Measurements from ENCODE around the gene RHBDD3. TPM values are rescaled to one million over a fixed set of nuclear protein-coding genes. Genes with fewer than 3 reads are reported as not detected.
"Not testable (repeated sequence)": the region's sequence is repeated elsewhere in the genome, so short reads cannot be mapped to it uniquely, and the experiment has no call there.

RHBDD3 gene
- total and polyA plus RNA-seq, 9 of the 15 experiments (the other 6 are each of a cell fraction or from before 2014, with no cell fraction given) = 0.32 to 35.6 (median 14.0) TPM

DNA sequence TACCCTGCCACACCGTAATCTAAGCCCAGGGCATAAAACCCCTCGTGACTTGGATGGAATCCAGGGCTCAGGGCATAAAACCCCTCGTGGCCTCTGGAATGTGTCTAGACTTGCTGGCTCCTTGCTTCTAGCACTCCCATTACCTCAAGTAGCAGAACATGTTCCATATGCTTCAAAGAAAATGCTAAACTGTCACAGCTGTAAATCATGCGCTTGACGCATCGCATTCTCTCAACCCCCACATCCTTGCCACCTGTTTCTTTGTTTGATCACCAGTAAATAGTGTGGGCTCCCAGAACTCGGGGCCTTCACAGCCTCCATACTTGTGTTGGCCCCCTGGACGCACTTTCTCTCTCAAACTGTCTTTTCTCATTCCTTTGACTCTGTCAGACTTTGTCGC lies 27.3 kb downstream of the RHBDD3 start:
- H3K27me3 ChIP-seq (ENCODE audit: control insufficient read depth in 2 of 2, insufficient read depth in 2 of 2, low read length in 2 of 2); ATAC-seq; FAIRE-seq; DNase-seq (ENCODE audit: extremely low read depth in 1 of 4, low spot score in 3 of 4); H3K4me2 ChIP-seq (ENCODE audit: insufficient read depth, low read length); H3K27ac ChIP-seq (ENCODE audit: extremely low read depth, low read depth, low read length); H2AFZ ChIP-seq (ENCODE audit: low read depth, low read length); H3K36me3 ChIP-seq (ENCODE audit: control insufficient read depth, insufficient read depth, low read length); POLR2A ChIA-PET; H3K4me1 ChIP-seq (replicated peaks in 1 of 2; ENCODE audit: control insufficient read depth in 2 of 2, insufficient read depth in 2 of 2, low read length in 2 of 2); CTCF ChIA-PET (ENCODE audit: low intra/inter-chr PET ratio); H3K4me3 ChIP-seq; H3K79me2 ChIP-seq (ENCODE audit: control insufficient read depth, insufficient read depth, low read length); H3K9me1 ChIP-seq (ENCODE audit: control insufficient read depth, insufficient read depth, low read length); H4K20me1 ChIP-seq (replicated peaks; ENCODE audit: control insufficient read depth, insufficient read depth, low read length); BruUV-seq (replicated peaks); in situ Hi-C loops (cut with MboI); H3K9ac ChIP-seq (ENCODE audit: insufficient read depth in 1 of 2, low read depth in 2 of 2, low read length in 2 of 2); H3K9me3 ChIP-seq (replicated peaks; ENCODE audit: control insufficient read depth, insufficient read depth, low read depth, low read length): not testable (repeated sequence)
- intact Hi-C loops (cut with micrococcal nuclease) = loop anchor here (10.0 kb wide), 1 partner anchor 636 kb away; no protein-coding TSS in a partner anchor
- WGBS (ENCODE audit: insufficient coverage, low coverage, missing lambda C conversion rate) = 59% methylated on average over 8 of the region's 9 CpGs
- TF ChIP-seq PKNOX1 (IDR thresholded peaks at IDR 0.05) = peak; percentile 52

GRCh38 chr22:29233277-29233877 lies 34.4 kb downstream of the RHBDD3 start:
- 38% methylated on average over 1 of the region's 1 CpG for WGBS (ENCODE audit: insufficient coverage, low coverage, missing lambda C conversion rate)
- no peak for DNase-seq (ENCODE audit: extremely low read depth in 1 of 4, low spot score in 3 of 4)
- Histone ChIP-seq H3K27me3 (ENCODE audit: control insufficient read depth in 2 of 2, insufficient read depth in 2 of 2, low read length in 2 of 2) (no peaks in the 10 kb centered on the region), H3K79me2 (ENCODE audit: control insufficient read depth, insufficient read depth, low read length) (no peaks in the 10 kb centered on the region), H4K20me1 (replicated peaks; ENCODE audit: control insufficient read depth, insufficient read depth, low read length) (no peaks in the 10 kb centered on the region), H3K36me3 (ENCODE audit: control insufficient read depth, insufficient read depth, low read length) (no peaks in the 10 kb centered on the region), H3K4me1 (replicated peaks in 1 of 2; ENCODE audit: control insufficient read depth in 2 of 2, insufficient read depth in 2 of 2, low read length in 2 of 2) (no peaks in the 10 kb centered on the region; a peak in 2 of 5 replicates), H3K9me1 (ENCODE audit: control insufficient read depth, insufficient read depth, low read length) (no peaks in the 10 kb centered on the region), H3K9ac (ENCODE audit: insufficient read depth in 1 of 2, low read depth in 2 of 2, low read length in 2 of 2) (no peak overlapping the region), H3K27ac (ENCODE audit: extremely low read depth, low read depth, low read length) (no peak overlapping the region), H3K9me3 (replicated peaks; ENCODE audit: control insufficient read depth, insufficient read depth, low read depth, low read length) (no peaks in the 10 kb centered on the region), H2AFZ (ENCODE audit: low read depth, low read length) (no peak overlapping the region), H3K4me2 (ENCODE audit: insufficient read depth, low read length) (no peak overlapping the region), H3K4me3 (no peak overlapping the region)
- CTCF ChIA-PET (ENCODE audit: low intra/inter-chr PET ratio) = no interaction called here
- FAIRE-seq = no peak
- BruUV-seq (replicated peaks) = no TSS peak
- ATAC-seq = no peak
- TF ChIP-seq MITF (IDR thresholded peaks at IDR 0.05) (no peak), ETS1 (conservative IDR thresholded peaks at IDR 0.05; ENCODE audit: control insufficient read depth, low read depth, low read length) (no peak), FOXP1 (CRISPR knock-in tag; IDR thresholded peaks at IDR 0.05) (no peak), KDM5B (IDR thresholded peaks at IDR 0.05; ENCODE audit: insufficient replicate concordance, low read depth, low read length) (no peak), GATAD2B (IDR thresholded peaks at IDR 0.05; ENCODE audit: borderline replicate concordance) (no peak), NFXL1 (CRISPR knock-in tag; IDR thresholded peaks at IDR 0.05) (no peak), MECOM (CRISPR knock-in tag; IDR thresholded peaks at IDR 0.05) (no peak), ZNF668 (CRISPR knock-in tag; IDR thresholded peaks at IDR 0.05) (no peak), POLR3A (IDR thresholded peaks at IDR 0.05; ENCODE audit: borderline replicate concordance, extremely low read depth, insufficient read depth, insufficient read length) (no peak)
- POLR2A ChIA-PET = interaction anchor here (0.6 kb wide), 1 partner anchor 19 kb away, joined by 4 read pairs; no protein-coding TSS in a partner anchor
- in situ Hi-C loops (cut with MboI) (no loop called here), intact Hi-C loops (cut with micrococcal nuclease) (no loop called here)

Data from K562 (cell line).